Activated CD8-positive, alpha-beta memory T cell treated with anti-CD3 and anti-CD28 coated beads, Interleukin-2, amount 50 U/mL, for 1 hour (primary cell): ENCODE measurements around the gene TIE1.
"Not testable (repeated sequence)": the region's sequence is repeated elsewhere in the genome, so short reads cannot be mapped to it uniquely, and the experiment has no call there.

ENCODE experiments used
- DNase-seq: peaks from one replicate; pipeline ENCODE4 v3.0.0-alpha.2; 2020; ENCODE audit errors: extremely low read depth

The TIE1 gene

GRCh38 chr1:43363283-43363934 is 62.6 kb downstream of the TIE1 start:
- no peak for DNase-seq

- no peak for DNase-seq
These were observed 63.2 kb downstream of the TIE1 start for GRCh38 chr1:43363935-43364525.

- DNase-seq, result no peak
These were observed 64.9 kb downstream of the TIE1 start for GRCh38 chr1:43365678-43366077.

- no peak for DNase-seq
These were observed 65.4 kb downstream of the TIE1 start for GRCh38 chr1:43366179-43366578.

GRCh38 chr1:43366601-43367025 is 65.8 kb downstream of the TIE1 start:
- no peak for DNase-seq

- DNase-seq, result no peak
These were observed 66.5 kb downstream of the TIE1 start for GRCh38 chr1:43367026-43367903.

- no peak for DNase-seq
These were observed 67.3 kb downstream of the TIE1 start, which contains the start of gene ELOVL1 for GRCh38 chr1:43367904-43368645. Gene ELOVL1 (minus strand): TSS chr1:43368011. CDS start chr1:43365609, 2,402 bp downstream.

GRCh38 chr1:43368646-43369020 is 67.9 kb downstream of the TIE1 start:
- no peak for DNase-seq

- DNase-seq, result not testable (repeated sequence)
These were observed 69.0 kb downstream of the TIE1 start for GRCh38 chr1:43369779-43370178.

GRCh38 chr1:43370564-43370963 is 69.8 kb downstream of the TIE1 start:
- no peak for DNase-seq

- DNase-seq, result no peak
These were observed 71.4 kb downstream of the TIE1 start for GRCh38 chr1:43372172-43372571.
